SW 1271 (cell line): ENCODE results near the gene TFCP2L1.

Experiments used
- DNase-seq, 2 experiments: peaks; one replicate each; lab custom pipeline; 2025; lab: John Stamatoyannopoulos, UW

TFCP2L1 gene

DNA sequence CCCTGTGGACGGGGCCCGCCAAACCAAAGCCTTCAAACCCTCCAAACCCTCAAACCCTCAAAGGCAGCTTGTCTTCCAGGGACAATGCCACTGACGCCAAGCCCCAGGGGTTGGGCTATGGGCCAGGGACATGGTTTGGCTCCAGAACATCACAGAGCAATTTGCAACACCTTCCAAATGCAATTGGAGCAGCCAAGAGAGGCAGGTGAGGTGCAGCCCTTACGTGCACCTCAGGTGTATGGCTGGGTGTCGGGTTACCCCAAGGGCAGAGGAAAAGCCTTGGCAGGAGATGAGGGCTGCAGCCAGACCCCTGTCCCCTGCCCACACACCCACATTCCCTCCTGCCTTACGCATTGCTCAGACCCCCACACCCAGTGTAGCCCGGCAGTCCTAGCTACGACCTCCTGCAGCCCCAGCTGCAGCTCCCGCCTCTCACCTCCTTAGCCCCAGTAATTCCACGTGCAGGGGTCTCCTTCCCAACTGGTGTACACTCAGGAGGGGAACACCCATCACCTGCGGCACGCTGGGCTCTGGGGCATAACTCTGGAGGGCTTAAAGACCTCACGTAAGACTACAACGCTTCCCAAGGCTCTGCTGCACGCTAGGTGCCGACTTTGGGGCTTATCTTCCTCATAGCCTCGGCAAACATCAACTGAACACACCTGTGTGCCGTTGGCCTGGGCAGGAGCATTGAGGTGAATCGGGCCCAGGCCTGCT is 88.7 kb downstream of the TFCP2L1 start:
- no peak for DNase-seq

DNA sequence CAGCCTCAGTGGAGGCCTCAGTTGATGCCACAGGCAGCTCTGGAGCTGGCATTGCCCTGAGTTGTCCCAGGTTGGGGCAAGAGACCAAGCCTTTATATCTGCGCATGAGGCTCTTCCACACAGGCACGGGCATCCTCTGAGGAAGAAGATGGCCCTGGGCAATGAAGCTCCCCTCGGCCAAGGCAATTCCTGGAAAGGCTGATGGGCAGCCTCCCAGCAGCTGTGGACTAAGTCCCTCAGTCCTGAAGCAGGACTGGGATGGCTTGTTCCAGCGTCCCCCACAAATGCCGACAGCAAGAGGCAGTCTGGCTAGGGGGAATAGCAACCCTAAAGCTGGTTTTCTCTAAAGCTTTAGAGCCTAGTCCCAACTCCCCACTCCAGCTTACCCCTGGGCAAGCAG is 90.0 kb downstream of the TFCP2L1 start:
- DNase-seq: no peak

DNA sequence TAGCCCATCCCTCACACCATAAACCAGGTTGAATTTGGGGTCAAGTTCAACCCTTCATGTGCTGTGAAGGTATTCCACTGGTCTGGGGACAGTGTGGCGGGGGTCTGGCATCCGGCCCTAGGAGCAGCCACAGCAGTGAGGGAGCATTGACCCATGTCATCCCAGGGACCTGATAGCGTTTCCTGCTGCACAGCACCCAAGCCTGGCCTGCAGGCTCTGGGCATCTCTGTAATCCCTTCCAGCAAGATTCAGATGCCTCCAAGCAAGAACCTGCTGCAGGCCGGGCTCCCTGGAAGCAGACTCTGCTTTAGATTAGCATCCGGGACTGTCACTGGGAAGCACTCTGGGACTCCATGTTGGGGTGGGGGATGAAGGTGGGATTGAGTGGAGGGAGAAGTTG is 90.4 kb downstream of the TFCP2L1 start:
- DNase-seq: no peak

DNA sequence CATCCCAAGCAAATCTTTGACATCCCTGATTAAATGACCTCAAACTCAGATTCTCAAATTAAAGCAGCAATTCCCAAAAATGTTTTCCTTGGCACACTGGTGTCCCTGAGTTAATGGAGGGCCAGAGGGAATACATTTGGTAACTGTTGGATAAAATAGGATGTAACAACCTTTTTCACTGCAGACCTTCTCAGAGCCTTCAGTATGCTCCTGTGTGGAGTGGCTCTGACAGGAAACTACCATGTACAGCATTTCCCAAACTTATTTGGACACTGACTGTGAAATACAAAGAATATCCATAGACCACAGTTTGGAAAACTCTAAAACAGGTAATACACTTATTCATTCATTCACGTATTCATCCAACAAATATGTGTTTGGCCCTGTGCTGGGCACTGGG is 91.8 kb downstream of the TFCP2L1 start:
- DNase-seq: no peak

DNA sequence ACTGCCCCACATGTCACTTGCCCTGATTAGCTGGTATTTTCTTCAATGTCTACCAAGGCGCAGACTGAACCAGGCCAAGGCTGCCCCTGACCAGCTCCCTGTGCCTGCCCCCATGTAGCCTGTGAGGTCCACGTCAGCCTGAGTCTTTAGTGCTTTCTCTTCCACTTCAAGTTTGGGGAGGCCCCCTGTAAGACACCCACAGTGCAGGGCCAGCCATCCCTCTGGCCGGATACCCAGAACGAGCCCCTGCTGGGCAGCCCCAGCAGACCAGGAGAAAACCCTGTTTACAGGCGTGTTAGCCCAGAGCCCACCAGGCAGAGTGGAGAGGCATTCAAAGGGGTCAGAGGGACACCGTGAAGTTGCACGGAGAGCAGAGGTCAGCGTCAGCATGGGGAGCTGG is 92.4 kb downstream of the TFCP2L1 start:
- DNase-seq: no peak

DNA sequence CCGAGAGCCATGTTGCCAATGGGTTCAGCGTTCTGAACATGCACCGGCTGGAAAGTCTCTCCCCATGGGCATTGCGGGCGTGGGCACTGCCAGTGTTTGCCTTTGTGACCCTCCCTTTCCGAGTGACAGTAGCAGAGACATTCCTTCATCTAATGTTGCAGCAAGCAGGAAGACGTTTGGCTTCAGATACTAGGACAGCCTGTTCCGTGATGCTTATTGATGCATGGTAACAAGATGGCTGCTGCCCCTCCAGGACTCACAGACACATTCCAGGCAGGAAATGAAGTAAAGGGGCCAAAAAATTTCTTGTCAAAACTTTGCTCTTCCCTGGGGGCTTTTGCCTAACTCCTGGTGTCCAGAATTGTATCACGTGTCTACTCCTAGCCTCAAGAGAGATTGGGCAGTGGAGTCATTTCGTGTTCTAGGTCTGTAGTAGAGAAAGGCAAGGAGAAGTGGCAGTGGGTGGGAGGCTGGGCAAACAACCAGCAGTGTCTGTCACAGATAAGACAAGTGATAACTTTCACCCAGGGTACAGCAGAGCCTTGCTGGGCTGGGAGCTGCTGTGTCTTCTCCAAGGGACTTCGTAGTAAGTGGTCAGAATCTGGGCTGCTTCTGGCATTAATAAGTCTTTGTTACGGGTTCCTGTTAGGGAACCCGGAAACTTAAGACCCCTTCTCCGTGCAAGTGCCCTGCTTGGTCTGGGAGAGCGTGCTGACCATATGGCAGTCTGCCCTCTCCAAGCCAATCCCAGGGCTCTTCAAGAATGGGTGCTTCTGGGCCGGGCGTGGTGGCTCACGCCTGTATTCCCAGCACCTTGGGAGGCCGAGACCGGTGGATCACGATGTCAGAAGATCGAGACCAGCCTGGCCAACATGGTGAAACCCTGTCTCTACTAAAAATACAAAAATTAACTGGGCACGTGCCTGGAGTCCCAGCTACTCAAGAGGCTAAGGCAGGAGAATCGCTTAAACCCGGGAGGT is 93.5 kb downstream of the TFCP2L1 start:
- no peak for DNase-seq

DNA sequence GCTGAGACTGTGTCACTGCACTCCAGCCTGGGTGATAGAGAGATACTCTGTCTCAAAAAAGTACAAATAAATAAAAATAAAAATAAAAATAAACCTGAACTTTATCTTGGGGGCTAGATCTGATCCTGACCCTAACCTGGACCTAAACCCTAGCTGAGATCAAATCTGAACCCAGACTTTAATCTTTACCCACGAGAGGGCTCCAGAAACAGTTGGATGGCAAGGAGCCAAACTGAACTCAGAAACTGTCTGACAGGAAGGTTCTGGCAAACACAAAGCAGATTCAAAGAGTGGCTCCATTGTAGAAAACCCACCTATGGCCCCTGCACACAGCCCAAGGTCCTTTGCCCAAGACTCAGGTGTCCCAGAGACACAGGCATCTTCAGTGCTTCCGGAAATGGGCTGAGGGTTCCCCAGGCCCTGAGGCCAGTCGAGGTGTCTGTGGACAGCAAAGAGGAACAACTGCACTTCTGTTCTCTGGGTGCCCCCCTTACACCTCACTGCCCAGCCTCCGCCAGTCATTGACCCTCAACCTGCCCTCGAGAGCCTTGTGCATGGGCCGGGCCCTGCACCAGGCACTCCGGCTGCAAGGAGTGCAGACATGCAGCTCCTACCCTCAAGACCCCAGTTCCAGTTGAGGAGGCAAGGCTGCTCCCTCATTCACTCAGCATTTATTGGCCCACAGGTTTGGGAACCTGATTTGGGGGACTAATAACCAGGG is 95.2 kb downstream of the TFCP2L1 start:
- no peak for DNase-seq

DNA sequence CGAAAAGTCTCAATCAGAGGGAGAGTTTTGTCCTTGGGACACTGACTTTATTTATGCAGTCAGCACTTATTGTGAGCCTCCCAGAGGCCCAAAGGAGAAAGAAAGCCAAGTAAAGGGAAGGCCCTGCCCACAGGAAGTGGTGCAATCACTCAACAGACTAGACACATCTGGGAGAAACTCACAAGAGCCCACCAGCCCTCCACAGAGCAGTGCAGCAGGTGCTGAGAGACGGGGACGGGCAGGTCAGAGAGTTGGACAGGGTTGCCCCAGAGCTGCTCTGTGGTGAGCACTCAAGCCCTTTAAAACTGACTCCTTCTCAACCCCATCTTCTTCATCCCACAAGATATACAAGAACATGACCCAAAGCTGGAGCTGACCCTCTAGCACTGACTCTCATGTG is 96.0 kb downstream of the TFCP2L1 start:
- DNase-seq: no peak

DNA sequence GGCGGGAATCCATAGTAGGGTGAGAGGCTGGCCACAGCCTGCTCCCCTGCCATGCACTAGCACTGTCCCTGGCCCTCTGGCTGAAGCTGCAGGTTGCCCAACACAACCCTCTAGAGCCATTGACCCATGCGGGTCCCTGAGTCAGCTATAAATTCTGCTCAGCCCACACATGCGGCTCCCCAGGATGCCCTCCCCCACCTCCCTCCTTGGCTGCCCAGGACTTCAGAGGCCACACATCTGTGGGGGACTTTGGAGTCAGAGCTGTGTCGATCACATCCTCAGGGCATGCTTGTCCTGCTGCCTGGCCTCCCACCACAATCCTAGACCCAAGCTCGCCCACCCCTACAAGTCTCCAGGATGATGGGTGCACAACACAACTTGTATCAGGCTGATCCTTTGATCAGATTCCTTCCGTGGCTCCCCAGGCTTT is 97.0 kb downstream of the TFCP2L1 start:
- DNase-seq: no peak

DNA sequence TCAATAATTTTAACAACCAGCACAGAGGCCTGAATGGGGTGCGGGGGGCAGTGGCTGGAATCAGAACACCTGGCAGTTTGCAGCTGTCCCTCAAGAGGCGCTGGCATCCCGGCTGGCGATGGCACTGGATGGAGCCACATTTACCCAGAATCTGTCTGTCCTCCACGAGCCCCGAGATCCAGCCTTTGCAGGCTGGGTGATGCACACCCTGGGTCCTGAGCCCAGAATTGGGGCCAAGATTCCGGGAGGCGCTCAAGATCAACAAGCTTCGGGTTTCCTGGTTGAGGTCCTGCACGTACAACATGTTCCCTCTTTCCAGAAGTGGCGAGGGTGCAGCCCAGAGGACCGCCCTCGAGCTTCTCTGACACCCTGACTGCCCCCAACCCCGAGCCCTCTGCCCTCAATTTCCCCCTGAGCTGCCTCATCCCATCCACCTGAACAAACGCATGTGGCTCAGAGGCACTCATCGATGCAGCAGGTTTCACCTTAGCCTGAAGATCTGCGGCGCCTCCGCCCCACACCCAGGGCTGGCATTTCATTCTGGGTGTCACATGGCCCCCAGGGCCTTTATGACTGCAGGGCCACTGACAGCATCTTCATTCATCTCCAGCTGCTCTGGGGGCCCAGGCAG is 97.5 kb downstream of the TFCP2L1 start:
- DNase-seq: no peak

DNA sequence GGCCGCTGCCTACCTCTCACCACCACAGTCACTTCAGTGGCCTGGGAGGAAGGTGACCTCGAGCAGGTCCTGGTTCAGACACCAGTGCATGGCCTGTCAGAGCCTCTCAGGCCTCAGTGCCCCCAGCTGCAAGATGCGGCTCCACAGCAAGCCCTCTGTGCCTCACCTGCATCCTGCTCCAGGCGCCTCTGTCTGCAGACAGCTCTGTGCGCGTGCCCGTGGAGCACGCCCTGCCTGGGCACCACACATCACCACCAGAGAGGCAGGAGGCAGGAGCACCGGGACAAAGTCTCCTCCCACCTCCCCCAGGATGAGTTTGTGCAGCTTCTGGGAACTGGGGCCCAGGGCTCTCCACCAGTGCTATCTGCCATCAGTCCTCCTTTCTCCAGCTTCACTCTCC is 98.7 kb downstream of the TFCP2L1 start:
- DNase-seq: no peak

DNA sequence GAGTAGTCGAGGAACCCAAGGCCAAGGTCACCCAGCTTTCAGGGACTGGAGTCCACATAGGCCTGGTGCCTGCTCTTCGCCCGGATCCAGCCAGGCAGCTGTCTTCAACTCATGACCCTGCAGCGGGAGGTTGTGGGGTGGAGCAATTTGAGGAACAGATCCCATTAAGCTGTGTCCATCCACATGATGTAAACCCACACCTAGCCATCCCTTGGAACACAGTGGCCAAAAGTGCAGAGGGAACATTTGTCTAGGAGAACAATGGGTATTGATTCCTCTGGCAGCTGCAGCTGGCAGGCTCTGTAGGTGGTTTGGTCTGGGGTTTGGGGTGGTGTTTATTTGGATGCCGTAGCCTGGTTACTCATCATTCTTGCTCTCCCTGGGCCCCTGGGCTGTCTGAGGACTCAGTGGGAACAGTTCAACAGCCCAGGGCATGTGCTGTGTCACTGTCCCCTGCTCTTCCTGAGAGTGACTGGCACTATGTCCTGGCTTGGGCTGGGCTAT is 99.4 kb downstream of the TFCP2L1 start:
- no peak for DNase-seq

DNA sequence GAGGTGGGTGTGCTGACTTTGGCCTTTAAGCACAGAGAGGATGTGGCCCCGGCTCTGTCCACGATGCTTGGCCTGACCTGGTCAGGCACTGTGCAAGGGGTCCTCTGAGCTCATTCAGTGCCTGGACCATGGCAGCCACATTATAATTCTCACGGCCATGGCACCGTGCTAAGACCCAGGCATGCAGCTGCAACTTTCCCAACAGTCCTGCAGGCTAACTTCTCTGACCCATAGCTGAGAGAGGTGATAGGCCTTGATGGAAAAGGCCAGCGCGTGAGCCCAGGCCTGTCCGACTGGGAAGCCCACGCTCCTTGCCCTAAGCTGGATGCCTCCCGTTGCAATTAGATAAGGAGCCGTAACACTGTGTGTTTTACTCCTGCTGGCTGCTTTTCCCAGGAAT is 99.9 kb downstream of the TFCP2L1 start:
- DNase-seq: no peak

DNA sequence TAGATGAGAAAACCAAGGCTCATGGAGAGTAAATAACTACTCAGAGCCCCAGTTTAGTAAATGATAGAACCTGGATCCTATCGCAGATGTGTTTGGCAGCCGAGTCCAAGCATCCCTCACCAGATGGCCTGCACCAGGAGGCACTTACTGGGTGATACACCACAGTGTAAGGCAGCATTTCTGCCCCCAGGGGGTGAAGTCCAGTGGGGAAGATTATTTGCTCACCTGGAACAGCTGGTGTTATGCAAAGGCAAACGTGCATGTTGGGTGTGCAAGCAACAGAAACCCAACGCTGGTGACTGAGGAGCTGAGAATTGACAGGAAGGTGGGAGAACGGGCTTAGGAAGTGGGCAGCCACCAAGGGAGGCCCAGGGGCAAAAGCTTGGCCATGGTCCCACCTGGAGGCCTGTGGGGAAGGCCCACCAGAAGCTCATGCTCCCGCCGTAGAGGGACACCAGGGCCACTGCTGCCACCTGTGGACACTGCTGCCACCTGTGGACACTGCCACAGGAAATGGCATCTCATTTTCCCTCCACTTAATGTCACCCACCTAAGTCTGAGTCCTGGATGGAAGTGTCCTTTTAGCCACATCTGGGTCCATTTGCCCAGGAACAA is 100.6 kb downstream of the TFCP2L1 start:
- DNase-seq: no peak

DNA sequence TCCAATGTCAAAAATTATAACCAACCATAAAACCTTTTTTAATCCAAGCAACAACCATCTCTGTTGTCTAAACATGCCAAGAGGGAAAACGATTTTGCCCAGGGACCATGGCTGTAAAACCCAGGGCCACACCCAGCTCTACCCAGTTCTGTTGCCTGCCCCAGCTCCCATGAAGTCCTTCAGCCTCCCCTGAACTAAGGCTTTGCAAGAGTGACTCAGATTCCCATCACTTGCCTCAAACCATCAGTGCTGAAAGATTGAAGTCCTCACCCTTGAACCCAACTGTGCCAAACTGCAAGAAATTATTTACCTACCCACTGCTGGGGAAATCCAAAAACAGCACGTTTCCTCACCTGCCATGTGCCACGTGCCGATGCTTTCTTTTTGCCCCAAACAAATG is 102.5 kb downstream of the TFCP2L1 start:
- no peak for DNase-seq

DNA sequence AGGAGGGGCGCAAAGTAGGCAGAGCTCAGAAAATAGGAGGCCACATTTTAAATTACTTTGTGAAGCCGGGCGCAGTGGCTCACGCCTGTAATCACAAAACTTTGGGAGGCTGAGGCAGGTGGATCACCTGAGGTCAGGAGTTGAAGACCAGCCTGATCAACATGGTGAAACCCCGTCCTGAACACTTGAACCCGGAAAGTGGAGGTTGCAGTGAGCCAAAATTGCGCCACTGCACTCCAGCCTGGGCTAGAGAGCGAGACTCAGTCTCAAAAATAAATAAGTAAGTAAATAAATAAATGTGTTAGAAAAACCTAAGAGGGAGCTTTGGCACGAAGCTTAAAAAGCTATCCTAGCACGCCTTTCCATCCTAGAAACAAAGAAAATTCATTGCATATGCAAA is 105.5 kb downstream of the TFCP2L1 start:
- DNase-seq: no peak

DNA sequence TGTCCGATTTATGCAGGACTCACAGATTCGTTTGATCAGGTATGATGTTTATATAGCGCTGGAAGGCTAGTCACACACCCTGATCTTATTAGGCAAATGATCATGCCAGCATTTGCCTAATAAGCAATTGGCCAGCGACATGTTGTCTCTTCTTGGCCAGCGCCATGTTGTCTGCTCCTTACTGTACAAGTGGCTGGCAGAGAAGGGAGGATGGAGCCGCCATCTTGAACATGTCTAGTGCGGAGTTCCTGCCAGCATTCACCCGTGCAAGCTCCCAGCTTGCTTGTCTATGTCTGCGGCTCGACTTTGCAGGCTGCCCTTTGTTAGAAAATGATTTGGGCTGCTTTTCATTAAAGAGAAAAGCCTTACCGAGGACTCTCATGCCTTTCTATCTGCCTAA is 106.3 kb downstream of the TFCP2L1 start:
- DNase-seq: no peak

DNA sequence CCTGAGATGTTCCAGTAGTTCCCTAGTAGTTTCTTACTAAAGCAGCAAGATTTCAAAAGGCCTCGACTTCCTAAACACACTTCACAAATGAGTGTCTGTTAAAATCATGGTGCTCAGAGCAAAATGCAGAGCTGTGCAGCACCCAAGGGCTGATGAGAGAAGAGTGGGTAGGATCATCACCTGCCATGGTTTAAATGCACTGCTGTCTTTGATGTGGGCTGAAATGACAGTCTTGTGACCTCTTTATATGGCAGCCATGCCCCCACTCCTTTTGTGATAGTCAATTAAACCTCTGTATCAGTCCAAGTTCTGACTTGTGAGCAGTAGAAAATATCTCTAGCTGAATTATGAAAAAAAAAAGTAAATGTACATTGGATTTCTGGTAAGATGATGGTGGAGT is 107.1 kb downstream of the TFCP2L1 start:
- no peak for DNase-seq

DNA sequence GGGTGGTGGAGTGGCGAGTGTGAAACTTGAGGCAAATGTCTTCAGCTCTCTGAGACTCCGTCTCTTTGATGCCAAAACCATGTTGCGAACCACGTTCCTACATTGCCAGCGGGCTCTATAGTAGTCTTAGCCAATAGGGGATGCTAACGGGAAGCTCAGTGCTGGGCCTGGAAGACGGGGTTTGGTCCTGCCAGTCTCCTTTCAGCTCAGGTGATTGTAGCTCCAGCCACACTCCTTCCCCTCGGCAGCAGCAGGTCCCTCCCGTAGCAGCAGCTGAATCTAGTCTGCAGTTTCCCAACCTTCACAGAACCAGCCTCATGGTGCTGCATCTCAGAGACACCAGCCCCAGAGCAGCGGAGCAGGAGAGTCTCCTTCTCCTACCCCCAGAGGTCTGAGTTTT is 109.7 kb downstream of the TFCP2L1 start:
- no peak for DNase-seq

DNA sequence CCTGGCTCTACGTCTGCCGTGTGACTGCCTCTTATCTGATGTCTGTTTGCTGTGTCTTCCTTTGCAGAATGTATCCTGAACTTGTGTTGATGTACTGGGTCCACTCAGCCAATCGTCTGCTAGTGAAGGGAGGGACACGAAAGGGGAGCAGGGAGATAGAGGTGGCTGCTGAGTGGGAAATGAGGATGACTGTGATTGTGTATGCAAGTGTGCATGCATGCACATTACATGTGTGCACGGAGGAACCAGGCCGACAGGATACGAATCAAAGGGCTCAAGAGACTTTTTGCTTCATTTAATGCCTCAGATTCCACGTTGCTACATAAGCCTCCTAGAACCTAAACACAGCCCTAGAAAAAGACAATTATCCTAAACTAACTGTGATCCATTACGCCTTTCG is 111.2 kb downstream of the TFCP2L1 start:
- DNase-seq: no peak

DNA sequence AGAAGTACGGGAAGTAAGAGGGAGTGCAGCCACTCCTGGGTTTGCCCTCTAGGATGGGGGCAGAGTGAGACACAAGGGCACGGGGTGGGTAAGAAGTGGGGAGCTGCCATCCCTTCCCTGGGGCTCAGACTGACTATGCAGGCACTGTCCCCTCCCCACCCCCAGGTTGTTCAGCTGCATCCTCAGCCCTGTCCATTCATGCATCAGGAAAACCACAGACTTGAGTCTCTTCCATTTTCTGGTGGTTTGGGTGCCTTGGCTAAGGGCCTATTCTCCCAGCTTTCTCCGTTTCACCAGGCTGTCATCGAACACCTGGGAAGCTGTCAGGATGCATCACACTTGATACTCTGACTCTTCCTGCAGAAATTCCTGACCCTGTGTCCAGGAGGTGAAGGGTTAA is 111.9 kb downstream of the TFCP2L1 start:
- DNase-seq: no peak

DNA sequence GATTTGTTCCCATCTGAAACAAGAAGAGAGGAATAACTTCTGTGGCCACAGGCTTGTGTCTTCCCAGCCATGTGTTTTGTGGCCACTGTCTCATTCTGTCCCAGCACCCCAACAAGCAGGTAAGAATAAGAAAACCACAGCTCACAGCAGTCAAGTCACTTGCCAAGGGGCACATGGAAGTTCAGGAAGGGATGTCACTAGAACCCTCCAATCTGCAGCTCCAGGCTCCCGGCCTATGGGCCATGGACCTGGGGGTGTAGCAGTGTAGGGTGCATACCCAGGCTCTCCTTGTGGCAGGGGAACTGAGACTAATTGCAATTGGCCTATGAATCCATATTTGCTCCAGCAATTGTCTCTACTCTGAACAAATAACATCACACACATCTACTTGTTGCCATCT is 112.5 kb downstream of the TFCP2L1 start:
- DNase-seq: no peak
